ENCODE data around the gene NISCH.

- no peak for TF ChIP-seq PATZ1 (CRISPR knock-in tag; IDR thresholded peaks at IDR 0.05; ENCODE audit: borderline replicate concordance)
- no peak for TF ChIP-seq ISL1 (CRISPR knock-in tag; IDR thresholded peaks at IDR 0.05)
- no peak for TF ChIP-seq ESRRG (CRISPR knock-in tag; IDR thresholded peaks at IDR 0.05)
- no peak for TF ChIP-seq TCF4 (CRISPR knock-in tag; IDR thresholded peaks at IDR 0.05; ENCODE audit: borderline replicate concordance)
- TF ChIP-seq ZNF565 (CRISPR knock-in tag; conservative IDR thresholded peaks at IDR 0.05; ENCODE audit: low read depth): no peak
Observed at GRCh38 chr3:52463416-52463815, 8.0 kb downstream of the NISCH start.

Measured in SK-N-SH treated with all-trans-retinoic acid at 6 μM for 48 hours (cell line).